ENCODE data around the gene CABCOCO1.
"Not testable (repeated sequence)": the region's sequence is repeated elsewhere in the genome, so short reads cannot be mapped to it uniquely, and the experiment has no call there.

CABCOCO1 gene

DNA sequence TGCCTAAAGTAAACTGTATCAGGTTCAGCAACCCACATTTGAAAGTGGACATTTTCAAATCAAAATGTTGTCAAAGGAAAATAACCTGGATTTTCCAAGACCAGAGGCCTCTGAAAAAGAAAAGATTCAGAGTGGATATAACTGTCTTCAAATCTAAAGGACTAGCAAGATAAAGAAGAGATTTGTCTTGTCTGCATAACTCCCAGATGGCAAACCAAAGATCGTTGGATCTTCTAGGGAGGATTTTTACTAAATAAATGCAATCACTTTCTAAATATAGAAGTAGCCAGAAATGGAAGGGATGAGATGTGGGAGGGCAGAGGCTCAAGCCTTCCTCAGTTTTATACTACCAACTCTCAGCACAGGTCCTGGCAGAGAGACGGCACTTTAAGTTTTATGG lies 39.0 kb downstream of the CABCOCO1 start:
- no peak for TF ChIP-seq FOXK2 (IDR thresholded peaks at IDR 0.05)
- ChIA-PET CTCF (no interaction called here), POLR2A (no interaction called here)
- no peak for DNase-seq (ENCODE audit: extremely low spot score)

DNA sequence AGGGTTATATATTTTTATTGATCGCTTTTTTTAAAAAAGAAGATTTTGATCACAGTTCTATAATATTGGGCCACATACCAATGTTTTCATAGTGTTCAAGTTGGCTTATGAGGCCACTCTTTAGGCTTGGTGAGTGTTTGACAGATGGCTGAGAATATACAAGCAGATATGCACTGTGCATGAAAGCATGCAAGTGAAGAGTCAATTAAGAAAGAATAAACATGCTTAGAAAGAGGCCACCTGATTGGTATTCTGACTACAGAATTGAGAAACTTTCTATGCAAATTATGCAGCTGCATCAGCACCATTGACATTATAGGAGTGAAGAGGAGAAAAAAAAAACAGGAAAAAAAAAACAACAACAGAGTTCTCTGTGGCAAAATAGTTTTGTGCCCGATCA lies 39.9 kb downstream of the CABCOCO1 start:
- CTCF ChIA-PET = no interaction called here
- no peak for DNase-seq (ENCODE audit: extremely low spot score)
- TF ChIP-seq ELF4 (IDR thresholded peaks at IDR 0.05) (no peak), SUZ12 (IDR thresholded peaks at IDR 0.05) (no peak), SP1 (IDR thresholded peaks at IDR 0.05) (no peak), ZNF384 (IDR thresholded peaks at IDR 0.05) (no peak), FOXA1 (IDR thresholded peaks at IDR 0.05) (no peak), HDGF (IDR thresholded peaks at IDR 0.05; ENCODE audit: borderline replicate concordance) (no peak), TARDBP (IDR thresholded peaks at IDR 0.05) (no peak), L3MBTL2 (conservative IDR thresholded peaks at IDR 0.05) (no peak), CTBP1 (IDR thresholded peaks at IDR 0.05; ENCODE audit: borderline replicate concordance) (no peak), FOXK2 (IDR thresholded peaks at IDR 0.05) (no peak)
- TF ChIP-seq, protein P1, sequence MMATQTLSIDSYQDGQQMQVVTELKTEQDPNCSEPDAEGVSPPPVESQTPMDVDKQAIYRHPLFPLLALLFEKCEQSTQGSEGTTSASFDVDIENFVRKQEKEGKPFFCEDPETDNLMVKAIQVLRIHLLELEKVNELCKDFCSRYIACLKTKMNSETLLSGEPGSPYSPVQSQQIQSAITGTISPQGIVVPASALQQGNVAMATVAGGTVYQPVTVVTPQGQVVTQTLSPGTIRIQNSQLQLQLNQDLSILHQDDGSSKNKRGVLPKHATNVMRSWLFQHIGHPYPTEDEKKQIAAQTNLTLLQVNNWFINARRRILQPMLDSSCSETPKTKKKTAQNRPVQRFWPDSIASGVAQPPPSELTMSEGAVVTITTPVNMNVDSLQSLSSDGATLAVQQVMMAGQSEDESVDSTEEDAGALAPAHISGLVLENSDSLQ (IDR thresholded peaks at IDR 0.05) = no peak
- POLR2A ChIA-PET = no interaction called here

DNA sequence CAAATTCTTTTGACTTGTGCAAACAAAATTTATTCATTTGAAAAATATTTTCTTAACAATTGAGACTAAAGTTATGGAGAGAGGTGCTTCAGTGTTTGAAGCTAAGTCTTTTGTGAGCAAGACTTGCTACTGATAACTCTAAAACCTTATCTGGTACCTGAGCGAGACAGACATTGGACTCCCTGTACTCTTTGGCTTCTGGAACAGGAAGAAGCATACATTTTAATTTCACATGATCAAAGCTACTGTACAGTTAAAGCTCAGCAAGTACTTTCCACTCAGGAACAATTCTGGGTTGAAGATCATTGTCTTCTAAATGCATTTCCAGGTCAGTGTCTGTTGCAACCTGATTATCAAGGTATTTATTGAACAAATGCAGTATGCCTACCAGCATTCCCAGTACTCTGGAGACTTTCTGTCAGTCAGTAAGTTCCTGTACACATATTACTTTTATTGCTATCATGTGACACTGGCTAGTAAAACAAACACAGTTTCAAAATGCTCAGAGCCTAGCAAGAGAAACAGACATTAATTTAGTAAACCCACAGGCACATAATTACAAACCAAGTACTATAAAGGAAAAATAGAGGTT lies 42.4 kb downstream of the CABCOCO1 start:
- DNase-seq (ENCODE audit: extremely low spot score) = no peak
- ChIA-PET CTCF (interaction anchor here (0.6 kb wide), 1 partner anchor 28 kb away, joined by 3 read pairs; no protein-coding TSS in a partner anchor), POLR2A (no interaction called here)
- TF ChIP-seq, protein P1 (IDR thresholded peaks at IDR 0.05) = peak; percentile 41; the same call in 1 of the 2 replicates
- TF ChIP-seq LEF1 (IDR thresholded peaks at IDR 0.05; ENCODE audit: borderline replicate concordance) = no peak
- TF ChIP-seq NFRKB (IDR thresholded peaks at IDR 0.05) = no peak
- TF ChIP-seq L3MBTL2 (conservative IDR thresholded peaks at IDR 0.05) = no peak

DNA sequence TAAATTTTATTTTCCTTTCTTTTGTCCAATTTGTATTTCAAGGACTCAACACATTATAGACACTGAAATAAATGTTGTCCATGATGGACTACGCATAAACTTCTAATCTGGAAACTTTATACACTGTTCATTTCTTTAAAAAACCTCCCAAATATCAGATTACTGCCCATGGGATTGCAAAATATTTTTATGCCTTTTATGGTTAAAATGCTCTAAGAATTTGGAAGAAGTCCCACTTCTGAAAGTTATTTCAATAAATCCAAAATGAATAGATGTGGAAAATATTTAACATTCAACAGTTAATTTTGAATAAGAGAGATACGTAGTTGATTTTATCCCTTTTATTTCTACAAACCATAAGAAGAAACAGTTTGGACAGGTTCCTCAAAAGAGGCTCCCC lies 46.1 kb downstream of the CABCOCO1 start:
- CTCF ChIA-PET = no interaction called here
- no peak for TF ChIP-seq ARNT (IDR thresholded peaks at IDR 0.05)
- POLR2A ChIA-PET = no interaction called here
- no peak for DNase-seq (ENCODE audit: extremely low spot score)

DNA sequence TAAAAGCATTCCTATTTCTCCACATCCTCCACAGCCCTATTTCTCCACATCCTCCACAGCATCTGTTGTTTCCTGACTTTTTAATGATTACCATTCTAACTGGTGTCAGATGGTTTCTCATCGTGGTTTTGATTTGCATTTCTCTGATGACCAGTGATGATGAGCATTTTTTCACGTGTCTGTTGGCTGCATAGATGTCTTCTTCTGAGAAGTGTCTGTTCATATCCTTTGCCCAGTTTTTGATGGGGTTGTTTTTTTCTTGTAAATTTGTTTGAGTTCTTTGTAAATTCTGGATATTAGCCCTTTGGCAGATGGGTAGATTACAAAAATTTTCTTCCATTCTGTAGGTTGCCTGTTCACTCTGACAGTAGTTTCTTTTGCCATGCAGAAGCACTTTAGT lies 49.4 kb downstream of the CABCOCO1 start:
- DNase-seq (ENCODE audit: extremely low spot score); CTCF ChIA-PET; POLR2A ChIA-PET: not testable (repeated sequence)

DNA sequence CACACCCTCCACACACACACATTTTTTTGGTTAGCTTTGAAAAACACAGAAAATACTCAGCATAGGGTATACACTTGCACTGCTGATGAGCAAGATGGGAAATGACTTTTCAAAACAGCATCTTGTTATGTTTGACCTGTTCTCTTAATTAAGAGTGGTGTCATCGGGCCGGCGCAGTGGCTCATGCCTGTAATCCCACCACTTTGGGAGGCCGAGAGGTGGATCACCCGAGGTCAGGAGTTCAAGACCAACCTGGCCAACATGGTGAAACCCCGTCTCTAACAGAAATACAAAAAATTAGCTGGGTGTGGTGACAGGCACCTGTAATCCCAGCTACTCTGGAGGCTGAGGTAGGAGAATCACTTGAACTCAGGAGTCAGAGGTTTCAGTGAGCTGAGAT lies 56.7 kb downstream of the CABCOCO1 start:
- CTCF ChIA-PET; POLR2A ChIA-PET; DNase-seq (ENCODE audit: extremely low spot score): not testable (repeated sequence)

DNA sequence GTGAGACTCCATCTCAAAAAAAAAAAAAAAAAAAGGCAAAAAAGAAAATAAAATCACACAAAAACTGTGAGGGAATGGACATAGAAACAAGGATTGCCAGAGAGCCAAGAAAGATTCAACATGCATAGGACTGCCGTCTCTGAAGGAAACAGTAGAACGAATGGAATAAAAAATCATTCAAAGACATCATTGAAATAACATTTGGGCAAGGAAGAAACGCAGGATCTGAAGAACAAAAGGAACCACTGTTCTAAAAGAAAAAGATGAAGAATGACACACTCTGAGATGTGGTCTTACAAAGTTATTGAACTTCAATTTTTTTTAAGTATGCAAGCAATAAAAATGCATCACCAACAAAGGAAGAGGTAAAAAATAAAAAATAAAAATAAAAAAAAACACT lies 57.2 kb downstream of the CABCOCO1 start:
- TF ChIP-seq HDGF (IDR thresholded peaks at IDR 0.05; ENCODE audit: borderline replicate concordance) = no peak
- no peak for TF ChIP-seq FOXM1 (IDR thresholded peaks at IDR 0.05; ENCODE audit: borderline replicate concordance)
- no peak for TF ChIP-seq NFRKB (IDR thresholded peaks at IDR 0.05)
- TF ChIP-seq FOXA1 (IDR thresholded peaks at IDR 0.05) = no peak
- no peak for TF ChIP-seq ELF4 (IDR thresholded peaks at IDR 0.05)
- no peak for TF ChIP-seq TARDBP (IDR thresholded peaks at IDR 0.05)
- no peak for TF ChIP-seq CTBP1 (IDR thresholded peaks at IDR 0.05; ENCODE audit: borderline replicate concordance)
- no peak for TF ChIP-seq LEF1 (IDR thresholded peaks at IDR 0.05; ENCODE audit: borderline replicate concordance)
- no peak for TF ChIP-seq SUZ12 (IDR thresholded peaks at IDR 0.05)
- no peak for TF ChIP-seq ZNF384 (IDR thresholded peaks at IDR 0.05)
- TF ChIP-seq SP1 (IDR thresholded peaks at IDR 0.05) = no peak
- TF ChIP-seq, protein P1 (IDR thresholded peaks at IDR 0.05) = no peak
- no peak for TF ChIP-seq ARNT (IDR thresholded peaks at IDR 0.05)
- no peak for TF ChIP-seq L3MBTL2 (conservative IDR thresholded peaks at IDR 0.05)
- TF ChIP-seq BHLHE40 (IDR thresholded peaks at IDR 0.05; ENCODE audit: borderline replicate concordance) = no peak
- TF ChIP-seq FOXK2 (IDR thresholded peaks at IDR 0.05) = no peak
- ChIA-PET POLR2A (no interaction called here), CTCF (no interaction called here)
- DNase-seq (ENCODE audit: extremely low spot score) = no peak

DNA sequence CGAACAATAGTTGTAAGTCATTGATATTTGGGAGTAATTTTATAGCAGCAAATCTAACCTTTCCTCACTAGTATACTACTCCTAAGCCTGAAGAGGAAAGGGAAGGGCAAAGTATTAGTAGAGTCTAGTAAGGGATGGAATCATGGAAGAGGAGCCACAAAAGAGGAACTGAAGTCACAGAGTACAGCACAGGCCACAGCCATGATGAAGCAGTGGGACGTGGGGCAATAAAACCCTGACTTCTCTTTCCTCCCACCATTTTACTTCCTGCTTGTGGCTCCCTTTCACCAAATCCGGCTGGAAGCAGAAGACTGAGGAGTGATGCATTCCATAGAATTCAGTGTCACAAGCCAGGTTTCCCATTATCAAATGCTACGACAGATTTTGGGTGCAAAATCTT lies 58.7 kb downstream of the CABCOCO1 start:
- no peak for DNase-seq (ENCODE audit: extremely low spot score)
- ChIA-PET CTCF (no interaction called here), POLR2A (no interaction called here)
- TF ChIP-seq BHLHE40 (IDR thresholded peaks at IDR 0.05; ENCODE audit: borderline replicate concordance) = no peak
- TF ChIP-seq ELF4 (IDR thresholded peaks at IDR 0.05) = no peak
- TF ChIP-seq ZNF384 (IDR thresholded peaks at IDR 0.05) = no peak
- no peak for TF ChIP-seq NFRKB (IDR thresholded peaks at IDR 0.05)
- TF ChIP-seq LEF1 (IDR thresholded peaks at IDR 0.05; ENCODE audit: borderline replicate concordance) = no peak
- no peak for TF ChIP-seq SUZ12 (IDR thresholded peaks at IDR 0.05)
- no peak for TF ChIP-seq CTBP1 (IDR thresholded peaks at IDR 0.05; ENCODE audit: borderline replicate concordance)
- TF ChIP-seq ARNT (IDR thresholded peaks at IDR 0.05) = no peak
- no peak for TF ChIP-seq HDGF (IDR thresholded peaks at IDR 0.05; ENCODE audit: borderline replicate concordance)
- TF ChIP-seq, protein P1 (IDR thresholded peaks at IDR 0.05) = no peak
- no peak for TF ChIP-seq FOXA1 (IDR thresholded peaks at IDR 0.05)
- no peak for TF ChIP-seq FOXM1 (IDR thresholded peaks at IDR 0.05; ENCODE audit: borderline replicate concordance)
- TF ChIP-seq L3MBTL2 (conservative IDR thresholded peaks at IDR 0.05) = no peak
- no peak for TF ChIP-seq SP1 (IDR thresholded peaks at IDR 0.05)
- TF ChIP-seq TARDBP (IDR thresholded peaks at IDR 0.05) = no peak

DNA sequence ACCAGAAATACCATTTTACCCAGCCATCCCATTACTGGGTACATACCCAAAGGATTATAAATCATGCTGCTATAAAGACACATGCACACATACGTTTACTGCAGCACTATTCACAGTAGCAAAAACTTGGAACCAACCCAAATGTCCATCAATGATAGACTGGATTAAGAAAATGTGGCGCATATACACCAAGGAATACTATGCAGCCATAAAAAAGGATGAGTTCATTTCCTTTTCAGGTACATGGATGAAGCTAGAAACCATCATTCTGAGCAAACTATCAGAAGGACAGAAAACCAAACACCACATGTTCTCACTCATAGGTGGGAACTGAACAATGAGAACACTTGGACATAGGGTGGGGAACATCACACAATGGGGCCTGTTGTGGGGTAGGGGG lies 62.5 kb downstream of the CABCOCO1 start:
- CTCF ChIA-PET; POLR2A ChIA-PET; DNase-seq (ENCODE audit: extremely low spot score): not testable (repeated sequence)
